ENCODE data around the gene CDC14A. TPM values are rescaled to one million over a fixed set of nuclear protein-coding genes. Genes with fewer than 3 reads are reported as not detected.

CDC14A gene
- total and polyA plus RNA-seq, 2 of the 8 experiments (the other 6 are each of a cell fraction or from before 2014, with no cell fraction given): 3.2 to 8.9 TPM

DNA sequence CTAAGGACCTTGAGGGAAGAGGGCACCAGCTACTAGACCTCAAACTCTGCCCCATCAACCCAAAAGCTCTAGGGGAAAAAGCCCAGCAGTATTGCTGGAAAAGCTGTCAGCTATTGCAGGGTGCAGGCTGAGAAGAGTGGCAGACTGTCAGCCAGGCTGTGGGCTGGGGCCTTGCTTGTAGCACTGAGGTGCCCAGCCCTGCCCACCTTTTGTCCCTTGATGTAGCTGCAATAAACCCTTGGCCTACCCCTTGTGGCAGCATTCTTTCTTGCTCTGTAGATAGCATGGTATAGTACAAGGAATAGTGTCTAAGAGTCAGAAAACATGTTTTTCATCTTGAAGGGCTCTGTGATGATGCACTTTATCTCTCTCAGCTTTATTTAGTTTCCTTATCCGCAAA lies 39.4 kb downstream of the CDC14A start:
- no peak overlapping the region for H2BK20ac ChIP-seq (ENCODE audit: low read length)
- no peak overlapping the region for H3K56ac ChIP-seq (replicated peaks; ENCODE audit: insufficient read length, low read depth, low read length)
- no peak overlapping the region for H4K8ac ChIP-seq (ENCODE audit: extremely low read depth, insufficient read depth, low read length)
- no peaks in the 10 kb centered on the region; the same call in 1 of the 2 replicates for H3K23me2 ChIP-seq (ENCODE audit: low read depth, low read length)
- no peak overlapping the region for H4K91ac ChIP-seq (replicated peaks; ENCODE audit: insufficient read length, low read length)
- peaks cover 0 to 2% (median 0%) of the 10 kb centered on the region in 4 experiments; a peak in 1 of 7 replicates for H3K4me1 ChIP-seq (replicated peaks in 1 of 4; ENCODE audit: control insufficient read depth in 3 of 4, insufficient read depth in 4 of 4, low read length in 3 of 4)
- no peak overlapping the region for H2BK5ac ChIP-seq (ENCODE audit: low read depth, low read length)
- H3K14ac ChIP-seq (ENCODE audit: insufficient read length): no peak overlapping the region
- no peaks in the 10 kb centered on the region for H3K79me2 ChIP-seq (ENCODE audit: control insufficient read depth in 1 of 2, insufficient read depth in 2 of 2, low read length in 2 of 2)
- no peak overlapping the region for H2BK120ac ChIP-seq (replicated peaks; ENCODE audit: low read depth, low read length)
- ChIA-PET CTCF (ENCODE audit: partially characterized antibody) (interaction anchor here (0.7 to 1.9 kb wide), 3 partner anchors 12 to 64 kb away, joined by 3 to 8 read pairs (median 3); no protein-coding TSS in a partner anchor), POLR2A (ENCODE audit: partially characterized antibody) (no interaction called here)
- 100% methylated on average over 1 of the region's 1 CpG; no CpG with 5 or more reads in 1 of the 2 experiments for WGBS, 2 experiments (ENCODE audit: extremely low coverage in 1 of 2, insufficient coverage in 1 of 2, insufficient read length in 1 of 2, insufficient replicate concordance in 2 of 2, low coverage in 1 of 2, low lambda C conversion rate in 2 of 2, missing lambda C conversion rate in 1 of 2)
- peaks cover 0 to 3% (median 0%) of the 10 kb centered on the region in 4 experiments; a peak in 1 of 8 replicates for H3K36me3 ChIP-seq (ENCODE audit: control insufficient read depth in 2 of 4, insufficient read depth in 4 of 4, low read length in 3 of 4)
- no peak overlapping the region for H3K4me3 ChIP-seq (ENCODE audit: extremely low read depth in 1 of 4, insufficient read depth in 2 of 4, low read depth in 3 of 4, low read length in 4 of 4)
- H4K5ac ChIP-seq (ENCODE audit: insufficient read length, low read depth, low read length): no peak overlapping the region
- DNase-seq (ENCODE audit: low read depth in 1 of 2, low spot score in 2 of 2) (no peak), FAIRE-seq (no peak)
- no peak overlapping the region for H2AK5ac ChIP-seq (ENCODE audit: low read depth, low read length)
- no peak overlapping the region for H3K4me2 ChIP-seq (ENCODE audit: insufficient read depth in 1 of 2, low read depth in 2 of 2, low read length in 2 of 2)
- no peaks in the 10 kb centered on the region for H4K20me1 ChIP-seq (replicated peaks in 1 of 2; ENCODE audit: control insufficient read depth in 1 of 2, insufficient read depth in 2 of 2, low read length in 2 of 2)
- H2BK15ac ChIP-seq (ENCODE audit: low read length): no peak overlapping the region
- H3K27ac ChIP-seq (ENCODE audit: low read depth, low read length): no peak overlapping the region
- H3K4ac ChIP-seq (replicated peaks; ENCODE audit: insufficient read length, low read depth, low read length): no peak overlapping the region
- no peak overlapping the region for H3K18ac ChIP-seq (ENCODE audit: extremely low read depth, low read length)
- H2AFZ ChIP-seq (ENCODE audit: low read length): no peak overlapping the region
- TF ChIP-seq CHD2 (IDR thresholded peaks at IDR 0.05; ENCODE audit: low read length): no peak
- no peak for TF ChIP-seq RXRA (IDR thresholded peaks at IDR 0.05; ENCODE audit: insufficient read depth, low read depth, low read length)
- TF ChIP-seq RBBP5 (IDR thresholded peaks at IDR 0.05; ENCODE audit: borderline replicate concordance, low read depth, low read length): no peak
- no peak for TF ChIP-seq NANOG (IDR thresholded peaks at IDR 0.05; ENCODE audit: insufficient read depth, low read depth, low read length, poor library complexity, severe bottlenecking)
- TF ChIP-seq, protein P1, sequence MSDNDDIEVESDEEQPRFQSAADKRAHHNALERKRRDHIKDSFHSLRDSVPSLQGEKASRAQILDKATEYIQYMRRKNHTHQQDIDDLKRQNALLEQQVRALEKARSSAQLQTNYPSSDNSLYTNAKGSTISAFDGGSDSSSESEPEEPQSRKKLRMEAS (IDR thresholded peaks at IDR 0.05): no peak
- no peak for TF ChIP-seq CEBPB (IDR thresholded peaks at IDR 0.05; ENCODE audit: low read depth, low read length)
- TF ChIP-seq SP4 (IDR thresholded peaks at IDR 0.05; ENCODE audit: low read length): no peak
- no peak for TF ChIP-seq SP1 (IDR thresholded peaks at IDR 0.05; ENCODE audit: low read depth, low read length)
- no peak for TF ChIP-seq KDM5A (IDR thresholded peaks at IDR 0.05; ENCODE audit: low read length)
- no peak for TF ChIP-seq JUND (IDR thresholded peaks at IDR 0.05; ENCODE audit: low read length)
- no peak overlapping the region for H3K23ac ChIP-seq (ENCODE audit: insufficient read length)
- no peaks in the 10 kb centered on the region for H3K27me3 ChIP-seq (replicated peaks in 1 of 4; ENCODE audit: control insufficient read depth in 3 of 4, extremely low read depth in 1 of 4, insufficient read depth in 3 of 4, low read length in 3 of 4)
- H3K9ac ChIP-seq (replicated peaks in 1 of 4; ENCODE audit: extremely low read depth in 1 of 4, low read depth in 3 of 4, low read length in 3 of 4): no peak overlapping the region
- H3K79me1 ChIP-seq (ENCODE audit: low read depth, low read length): no peaks in the 10 kb centered on the region; the same call in 1 of the 2 replicates
- H2BK12ac ChIP-seq (ENCODE audit: low read depth, low read length): no peak overlapping the region
- no peaks in the 10 kb centered on the region for H3K9me3 ChIP-seq (ENCODE audit: insufficient read depth in 2 of 2, low read depth in 1 of 2, low read length in 1 of 2)

Measured in H1 (cell line).